GM12864 (cell line): Measurements from ENCODE around the gene CCDC137.

Source experiments
- DNase-seq: peaks from one replicate; pipeline ENCODE4 v3.0.0-alpha.2; 2011; ENCODE audit warnings: low read depth
- H3K4me3 ChIP-seq: 2 replicates; pipeline ENCODE4 v1.5.1; 2011; ENCODE audit warnings: mild to moderate bottlenecking, low read depth, low read length, control low read depth
- TF ChIP-seq, protein P1 (sequence below): IDR thresholded peaks from 2 replicates; pipeline ENCODE4 v1.5.1; 2011; ENCODE audit warnings: low read depth, mild to moderate bottlenecking, moderate library complexity, low read length, control low read depth, inconsistent platforms; ENCODE audit errors: missing control alignments

CCDC137 gene

GRCh38 chr17:81644976-81645952 is 21.3 kb upstream of the CCDC137 start:
- TF ChIP-seq, protein P1, sequence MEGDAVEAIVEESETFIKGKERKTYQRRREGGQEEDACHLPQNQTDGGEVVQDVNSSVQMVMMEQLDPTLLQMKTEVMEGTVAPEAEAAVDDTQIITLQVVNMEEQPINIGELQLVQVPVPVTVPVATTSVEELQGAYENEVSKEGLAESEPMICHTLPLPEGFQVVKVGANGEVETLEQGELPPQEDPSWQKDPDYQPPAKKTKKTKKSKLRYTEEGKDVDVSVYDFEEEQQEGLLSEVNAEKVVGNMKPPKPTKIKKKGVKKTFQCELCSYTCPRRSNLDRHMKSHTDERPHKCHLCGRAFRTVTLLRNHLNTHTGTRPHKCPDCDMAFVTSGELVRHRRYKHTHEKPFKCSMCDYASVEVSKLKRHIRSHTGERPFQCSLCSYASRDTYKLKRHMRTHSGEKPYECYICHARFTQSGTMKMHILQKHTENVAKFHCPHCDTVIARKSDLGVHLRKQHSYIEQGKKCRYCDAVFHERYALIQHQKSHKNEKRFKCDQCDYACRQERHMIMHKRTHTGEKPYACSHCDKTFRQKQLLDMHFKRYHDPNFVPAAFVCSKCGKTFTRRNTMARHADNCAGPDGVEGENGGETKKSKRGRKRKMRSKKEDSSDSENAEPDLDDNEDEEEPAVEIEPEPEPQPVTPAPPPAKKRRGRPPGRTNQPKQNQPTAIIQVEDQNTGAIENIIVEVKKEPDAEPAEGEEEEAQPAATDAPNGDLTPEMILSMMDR: no peak
- no peak overlapping the region for H3K4me3 ChIP-seq
- DNase-seq: no peak

GRCh38 chr17:81646869-81647600 is 19.5 kb upstream of the CCDC137 start:
- H3K4me3 ChIP-seq: no peak overlapping the region
- TF ChIP-seq, protein P1: no peak
- no peak for DNase-seq

GRCh38 chr17:81647640-81648012 is 18.9 kb upstream of the CCDC137 start:
- DNase-seq: no peak
- TF ChIP-seq, protein P1: no peak
- H3K4me3 ChIP-seq: no peak overlapping the region

DNA sequence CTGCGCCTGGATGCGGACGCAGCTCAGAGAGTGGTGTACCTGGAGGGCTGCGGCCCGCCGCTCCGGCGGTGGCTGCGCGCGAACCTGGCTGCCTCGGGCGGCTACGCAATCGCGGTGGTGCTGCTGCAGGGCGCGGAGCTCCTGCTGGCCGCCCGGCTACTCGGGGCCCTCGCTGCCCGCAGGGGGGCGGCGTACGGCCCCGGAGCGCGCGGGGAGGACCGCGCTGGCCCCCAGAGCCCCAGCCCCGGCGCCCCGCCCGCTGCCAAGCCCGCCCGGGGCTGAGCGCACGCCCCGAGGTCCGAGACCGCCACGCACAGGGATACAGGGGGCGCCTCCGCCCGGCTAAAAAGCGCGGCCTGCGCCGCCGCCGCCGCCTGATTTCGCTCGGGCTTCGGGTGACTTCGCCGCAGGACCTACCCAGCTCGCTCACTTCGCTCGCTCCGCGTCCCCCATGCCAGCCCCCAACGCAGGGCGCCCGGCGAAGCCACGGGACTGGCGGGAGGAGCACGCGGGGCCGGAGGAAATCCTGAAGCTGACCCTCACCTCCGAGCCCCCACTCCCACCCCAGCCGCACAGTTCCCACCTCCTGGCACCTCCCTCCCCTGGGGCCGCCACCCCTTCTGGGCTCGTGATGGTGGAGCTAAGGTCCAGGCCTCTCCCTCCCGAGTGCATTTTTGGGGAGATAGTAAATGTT is 18.4 kb upstream of the CCDC137 start:
- H3K4me3 ChIP-seq: no peak overlapping the region
- no peak for DNase-seq
- TF ChIP-seq, protein P1: no peak

- TF ChIP-seq, protein P1: no peak
These were observed 17.8 kb upstream of the CCDC137 start for GRCh38 chr17:81648707-81649085.

GRCh38 chr17:81650951-81651350 is 15.6 kb upstream of the CCDC137 start:
- H3K4me3 ChIP-seq: no peak overlapping the region
- DNase-seq: no peak
- TF ChIP-seq, protein P1: no peak

More at GRCh38 chr17:81648707-81649085, 17.8 kb upstream of the CCDC137 start:
- H3K4me3 ChIP-seq: no peak overlapping the region
- no peak for DNase-seq
